ENCODE data around the gene MLIP.

Gene MLIP

GRCh38 chr6:54111341-54112045 lies at the start of gene MLIP:
Gene MLIP, plus strand, starts transcription at chr6:54111443. Its CDS starts 37 bp downstream, at chr6:54111480.
- no peak within 1 kb of the TSS for H3K27ac ChIP-seq
- no peak for TF ChIP-seq ZFX (IDR thresholded peaks at IDR 0.05)
- no peak for TF ChIP-seq CTCF (conservative IDR thresholded peaks at IDR 0.05)

GRCh38 chr6:54063228-54063539 lies 48.1 kb upstream of the MLIP start:
- no peak overlapping the region for H3K27ac ChIP-seq
- TF ChIP-seq ZFX (IDR thresholded peaks at IDR 0.05), result no peak
- TF ChIP-seq CTCF (conservative IDR thresholded peaks at IDR 0.05), result no peak

GRCh38 chr6:54068694-54069093 lies 42.5 kb upstream of the MLIP start:
- TF ChIP-seq ZFX (IDR thresholded peaks at IDR 0.05), result no peak
- no peak overlapping the region for H3K27ac ChIP-seq

- TF ChIP-seq CTCF (conservative IDR thresholded peaks at IDR 0.05) (no peak), ZFX (IDR thresholded peaks at IDR 0.05) (no peak)
- no peak overlapping the region for H3K27ac ChIP-seq
These were observed 41.2 kb upstream of the MLIP start for GRCh38 chr6:54070025-54070424.

GRCh38 chr6:54071821-54072340 lies 39.4 kb upstream of the MLIP start:
- H3K27ac ChIP-seq, result no peak overlapping the region
- TF ChIP-seq CTCF (conservative IDR thresholded peaks at IDR 0.05) (no peak), ZFX (IDR thresholded peaks at IDR 0.05) (no peak)

- no peak overlapping the region for H3K27ac ChIP-seq
These were observed 38.5 kb upstream of the MLIP start for GRCh38 chr6:54072635-54073313.

GRCh38 chr6:54073487-54073886 lies 37.8 kb upstream of the MLIP start:
- no peak for TF ChIP-seq CTCF (conservative IDR thresholded peaks at IDR 0.05)
- no peak for TF ChIP-seq ZFX (IDR thresholded peaks at IDR 0.05)
- H3K27ac ChIP-seq, result no peak overlapping the region

More at GRCh38 chr6:54072635-54073313, 38.5 kb upstream of the MLIP start:
- TF ChIP-seq ZFX (IDR thresholded peaks at IDR 0.05) (no peak), CTCF (conservative IDR thresholded peaks at IDR 0.05) (no peak)
